ENCODE measurements around the gene MLPH. TPM values are rescaled to one million over a fixed set of nuclear protein-coding genes. Genes with fewer than 3 reads are reported as not detected.

Gene MLPH
- total and polyA plus RNA-seq, 2 of the 4 experiments (the other 2 are of a cell fraction), result 13.8 to 21.6 TPM

GRCh38 chr2:237588044-237588696 lies 101.1 kb downstream of the MLPH start:
- Histone ChIP-seq H3K27ac (ENCODE audit: insufficient read depth, low read length) (no peak overlapping the region), H2AK9ac (replicated peaks; ENCODE audit: low read depth, low read length, poor library complexity) (no peak overlapping the region), H3K9ac (ENCODE audit: low read depth, low read length) (no peak overlapping the region), H2BK20ac (ENCODE audit: low read depth, low read length) (no peak overlapping the region), H3K4me3 (ENCODE audit: insufficient read depth, low read depth, low read length) (no peak overlapping the region), H3K14ac (replicated peaks; ENCODE audit: low read depth, low read length) (no peak overlapping the region), H2AFZ (replicated peaks; ENCODE audit: low read length, poor library complexity) (no peak overlapping the region), H3K9me3 (ENCODE audit: control insufficient read depth, insufficient read depth, low read length) (peaks cover 3% of the 10 kb centered on the region; the same call in 1 of the 2 replicates), H3K23ac (ENCODE audit: low read depth, low read length) (no peak overlapping the region), H3K36me3 (ENCODE audit: control insufficient read depth, insufficient read depth, low read length) (no peaks in the 10 kb centered on the region), H4K20me1 (ENCODE audit: insufficient read depth, low read length) (no peaks in the 10 kb centered on the region), H2AK5ac (ENCODE audit: low read depth, low read length) (no peak overlapping the region), H2BK120ac (ENCODE audit: low read depth, low read length) (no peak overlapping the region), H3K4ac (ENCODE audit: low read depth, low read length) (no peak overlapping the region), H3K79me1 (ENCODE audit: low read depth in 1 of 2, low read length in 2 of 2) (no peaks in the 10 kb centered on the region), H3K9me1 (ENCODE audit: insufficient read depth, low read length) (0 out of 2 replicates have a peak, but pooled peaks cover 3% of the 10 kb centered on the region), H3K27me3 (ENCODE audit: control insufficient read depth, insufficient read depth, low read length) (no peaks in the 10 kb centered on the region), H4K5ac (ENCODE audit: low read depth, low read length) (no peak overlapping the region), H2BK5ac (ENCODE audit: low read depth, low read length, poor library complexity, severe bottlenecking) (no peak overlapping the region), H4K8ac (ENCODE audit: low read depth in 2 of 2, low read length in 2 of 2) (no peak overlapping the region), H3K56ac (ENCODE audit: extremely low read depth, insufficient read depth, low read length) (no peak overlapping the region), H3K4me2 (ENCODE audit: low read depth, low read length) (no peak overlapping the region), H3K18ac (ENCODE audit: low read depth, low read length) (no peak overlapping the region), H4K91ac (ENCODE audit: insufficient read depth, low read depth, low read length) (no peak overlapping the region), H2BK15ac (ENCODE audit: low read depth, low read length) (no peak overlapping the region), H3K4me1 (ENCODE audit: control insufficient read depth, insufficient read depth, low read length) (peaks cover 4% of the 10 kb centered on the region; the same call in 1 of the 2 replicates)
- ChIA-PET POLR2A (ENCODE audit: unreplicated experiment) (no interaction called here), CTCF (interaction anchor here (0.6 kb wide), 1 partner anchor 148 kb away, joined by 6 read pairs; no protein-coding TSS in a partner anchor)
- DNase-seq (no peak), ATAC-seq (ENCODE audit: low read depth) (no peak)
- intact Hi-C loops (cut with micrococcal nuclease), result no loop called here
- BruUV-seq (replicated peaks), result no TSS peak
- 92% methylated on average over 4 of the region's 9 CpGs; no CpG with 5 or more reads in 1 of the 2 experiments for WGBS, 2 experiments (ENCODE audit: extremely low coverage in 2 of 2, insufficient read length in 1 of 2)
- no peak for TF ChIP-seq RCOR1 (IDR thresholded peaks at IDR 0.05; ENCODE audit: insufficient replicate concordance, low read length)
- TF ChIP-seq BHLHE40 (IDR thresholded peaks at IDR 0.05; ENCODE audit: low read depth, low read length), result no peak
- TF ChIP-seq MAFK (IDR thresholded peaks at IDR 0.05; ENCODE audit: low read depth, low read length), result no peak
- TF ChIP-seq RFX5 (IDR thresholded peaks at IDR 0.05; ENCODE audit: low read depth, low read length), result no peak
- dilution Hi-C loops (cut with HindIII; ENCODE audit: low sequenced_read_pairs, unreplicated experiment), result no loop called here
- in situ Hi-C loops (cut with MboI; ENCODE audit: low sequenced_read_pairs), result no loop called here

All from IMR-90 (cell line).